Measurements from ENCODE around the gene RNASET2. TPM values are rescaled to one million over a fixed set of nuclear protein-coding genes. Genes with fewer than 3 reads are reported as not detected.

RNASET2 gene
- total and polyA plus RNA-seq, 8 donors, result 38.1 to 68.5 (median 47.0) TPM

DNA sequence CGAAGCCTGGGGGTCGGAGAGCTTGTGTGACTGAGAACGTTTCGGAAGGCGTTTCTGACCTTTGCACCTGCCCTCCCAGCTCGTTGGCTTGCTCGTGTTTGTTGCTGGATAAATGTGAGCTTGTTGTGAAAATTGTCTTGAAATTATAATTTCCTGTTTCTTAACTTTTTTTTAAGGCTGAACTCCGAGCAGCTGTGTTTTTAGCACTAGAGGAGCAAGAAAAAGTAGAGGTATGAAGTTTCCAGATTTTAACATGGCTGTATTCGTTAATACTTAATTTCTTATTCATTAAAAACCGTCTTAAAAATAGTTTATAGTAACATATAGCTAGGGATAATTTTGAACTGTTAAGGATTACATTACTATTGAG, 43.5 kb upstream of the RNASET2 start:
- ATAC-seq, result no peak
- TF ChIP-seq, protein P1, sequence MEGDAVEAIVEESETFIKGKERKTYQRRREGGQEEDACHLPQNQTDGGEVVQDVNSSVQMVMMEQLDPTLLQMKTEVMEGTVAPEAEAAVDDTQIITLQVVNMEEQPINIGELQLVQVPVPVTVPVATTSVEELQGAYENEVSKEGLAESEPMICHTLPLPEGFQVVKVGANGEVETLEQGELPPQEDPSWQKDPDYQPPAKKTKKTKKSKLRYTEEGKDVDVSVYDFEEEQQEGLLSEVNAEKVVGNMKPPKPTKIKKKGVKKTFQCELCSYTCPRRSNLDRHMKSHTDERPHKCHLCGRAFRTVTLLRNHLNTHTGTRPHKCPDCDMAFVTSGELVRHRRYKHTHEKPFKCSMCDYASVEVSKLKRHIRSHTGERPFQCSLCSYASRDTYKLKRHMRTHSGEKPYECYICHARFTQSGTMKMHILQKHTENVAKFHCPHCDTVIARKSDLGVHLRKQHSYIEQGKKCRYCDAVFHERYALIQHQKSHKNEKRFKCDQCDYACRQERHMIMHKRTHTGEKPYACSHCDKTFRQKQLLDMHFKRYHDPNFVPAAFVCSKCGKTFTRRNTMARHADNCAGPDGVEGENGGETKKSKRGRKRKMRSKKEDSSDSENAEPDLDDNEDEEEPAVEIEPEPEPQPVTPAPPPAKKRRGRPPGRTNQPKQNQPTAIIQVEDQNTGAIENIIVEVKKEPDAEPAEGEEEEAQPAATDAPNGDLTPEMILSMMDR (IDR thresholded peaks at IDR 0.05), result no peak
- peak in 1 of 4 donors; percentile 20 for DNase-seq
- peak overlapping the region; percentile 64 to 84 for H3K27ac ChIP-seq
- H3K27me3 ChIP-seq, result no peaks in the 10 kb centered on the region
- intact Hi-C loops (cut with DNase I), result loop anchor here in 1 of 2 donors (10.0 kb wide), 1 partner anchor 215 kb away; no protein-coding TSS in a partner anchor
- no peaks in the 10 kb centered on the region for H3K36me3 ChIP-seq
- no peaks in the 10 kb centered on the region for H3K9me3 ChIP-seq
- H3K4me1 ChIP-seq, result peaks cover 7 to 40% of the 10 kb centered on the region in 2 donors
- peak overlapping the region; percentile 90 to 99 for H3K4me3 ChIP-seq

DNA sequence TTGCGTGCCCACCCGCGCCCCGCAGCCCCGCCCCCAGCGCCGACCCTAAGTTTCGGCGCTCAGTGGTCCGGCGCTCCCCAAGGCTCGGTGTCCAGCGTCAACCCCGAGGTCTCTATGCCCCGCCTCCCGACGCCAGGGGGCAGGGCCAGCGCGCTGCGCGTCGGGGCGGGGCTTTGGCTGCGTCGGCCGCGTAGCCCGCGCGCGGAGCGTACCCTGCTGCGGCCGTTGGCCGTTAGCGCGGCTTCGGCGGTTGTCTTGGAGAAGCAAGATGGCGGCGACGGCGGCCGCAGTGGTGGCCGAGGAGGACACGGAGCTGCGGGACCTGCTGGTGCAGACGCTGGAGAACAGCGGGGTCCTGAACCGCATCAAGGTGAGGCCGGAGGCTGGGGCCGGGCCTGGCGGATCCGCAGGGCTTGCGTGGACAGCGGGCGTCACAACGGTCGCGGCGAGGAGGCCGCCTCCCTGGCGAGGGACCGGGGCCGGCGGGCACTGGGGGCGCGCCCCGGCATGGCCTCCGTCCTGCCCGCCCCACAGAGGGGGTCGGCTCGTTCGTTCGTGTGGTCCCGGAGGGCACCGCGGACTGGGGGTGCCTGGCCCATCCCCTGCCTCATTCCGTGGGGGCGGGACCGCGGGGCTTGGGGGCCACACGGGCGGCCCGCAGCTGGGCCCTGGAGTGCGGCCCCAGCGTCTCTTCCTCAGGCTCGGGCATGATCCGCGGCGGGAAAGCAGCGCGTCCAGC, 43.0 kb upstream of the RNASET2 start, which contains the start of gene CEP43:
Gene CEP43, plus strand, starts transcription at position 253 of the 739 bp plus-strand sequence. Its CDS starts 16 bp downstream, at position 269.
- intact Hi-C loops (cut with DNase I), result loop anchor here in 1 of 2 donors (10.0 kb wide), 1 partner anchor 215 kb away; no protein-coding TSS in a partner anchor
- TF ChIP-seq, protein P1 (IDR thresholded peaks at IDR 0.05), result peak in 1 of 2 donors; percentile 42
- peak within 1 kb of the TSS; percentile 64 to 84 for H3K27ac ChIP-seq

DNA sequence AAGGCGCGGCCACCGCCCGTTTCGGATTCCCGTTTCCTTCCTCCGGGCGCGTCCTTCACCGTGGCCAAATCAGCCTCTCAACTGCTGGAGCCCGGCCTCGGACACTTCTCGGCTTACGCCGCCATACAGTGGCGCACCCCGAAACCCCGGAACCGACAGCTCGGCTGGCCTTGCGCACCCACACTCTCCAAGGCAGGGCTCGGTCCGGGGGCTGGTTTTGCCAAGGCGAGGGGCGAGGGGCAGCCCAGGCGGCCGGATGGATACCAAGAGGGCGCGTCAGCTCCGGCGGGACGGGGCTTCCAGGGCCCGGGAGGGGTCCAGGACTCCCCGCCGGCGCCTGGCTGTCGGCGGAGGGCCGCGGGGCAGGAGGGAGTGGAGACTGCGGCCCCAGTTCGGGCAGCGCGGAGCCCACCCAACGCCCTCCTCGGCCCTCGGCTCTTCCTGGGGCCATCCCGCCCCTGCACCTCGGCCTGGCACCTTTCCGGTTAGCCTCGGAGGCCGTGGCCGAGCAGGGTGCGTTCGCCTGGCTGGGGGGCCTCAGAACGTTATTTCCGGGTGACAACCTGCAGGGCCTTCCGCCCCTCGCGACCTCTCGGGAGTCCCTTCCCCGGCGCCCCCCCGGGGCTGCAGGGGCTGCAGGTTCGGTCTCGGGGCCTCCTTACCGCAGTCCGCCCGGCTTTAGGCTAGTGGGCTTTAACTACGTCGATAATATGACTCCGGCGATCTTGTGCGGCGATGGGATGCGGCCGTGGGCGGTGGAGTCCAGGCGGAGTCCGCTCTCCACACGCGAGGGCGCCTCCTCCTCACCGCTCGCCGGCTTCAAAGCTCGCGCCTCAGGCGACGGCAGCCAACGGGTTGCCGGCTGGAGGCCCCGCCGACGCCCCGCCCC, 42.1 kb upstream of the RNASET2 start:
- Histone ChIP-seq H3K9me3 (no peaks in the 10 kb centered on the region), H3K27me3 (no peaks in the 10 kb centered on the region), H3K4me3 (peak overlapping the region; percentile 67 to 99), H3K27ac (peak overlapping the region; percentile 64 to 84), H3K4me1 (peaks cover 7 to 40% of the 10 kb centered on the region in 2 donors), H3K36me3 (no peaks in the 10 kb centered on the region)
- DNase-seq (peak in 3 of 4 donors; percentile 10 to 85 (median 57)), ATAC-seq (peak; percentile 6)
- intact Hi-C loops (cut with DNase I), result loop anchor here in 1 of 2 donors (10.0 kb wide), 1 partner anchor 214 kb away; no protein-coding TSS in a partner anchor
- TF ChIP-seq, protein P1 (IDR thresholded peaks at IDR 0.05), result no peak

More for the DNA sequence above, 43.0 kb upstream of the RNASET2 start, which contains the start of gene CEP43:
- H3K9me3 ChIP-seq, result no peaks in the 10 kb centered on the region
- H3K36me3 ChIP-seq, result no peaks in the 10 kb centered on the region
- DNase-seq (peak; percentile 95 to 99 (median 97)), ATAC-seq (peak; percentile 97)
- no peaks in the 10 kb centered on the region for H3K27me3 ChIP-seq
- H3K4me3 ChIP-seq, result peak within 1 kb of the TSS; percentile 90 to 99
- peaks cover 7 to 40% of the 10 kb centered on the region in 2 donors for H3K4me1 ChIP-seq

DNA sequence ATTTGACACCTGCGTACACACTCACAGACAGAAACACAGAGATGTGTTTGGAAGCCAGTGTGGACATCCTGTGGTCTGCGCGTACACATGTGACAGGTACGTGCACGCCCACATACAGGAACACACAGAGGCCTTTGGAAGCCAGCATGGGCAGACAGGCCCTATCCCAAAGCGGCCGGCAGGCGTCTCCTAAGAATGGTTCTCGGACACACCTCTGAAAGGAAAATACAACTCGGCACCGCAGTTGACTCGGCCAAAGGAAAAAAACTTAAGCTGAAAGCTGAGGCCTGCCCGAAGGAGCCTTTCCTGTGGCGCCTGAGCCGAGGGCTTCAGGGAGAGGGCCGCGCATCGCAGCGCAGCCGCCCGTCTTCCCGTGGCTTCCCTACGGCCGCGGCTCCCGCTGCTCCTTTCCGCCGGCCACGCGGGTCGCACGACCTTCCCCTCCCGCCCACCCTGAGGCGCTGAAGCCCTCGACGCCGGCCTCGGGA, 41.5 kb upstream of the RNASET2 start:
- intact Hi-C loops (cut with DNase I), result loop anchor here in 1 of 2 donors (10.0 kb wide), 1 partner anchor 213 kb away; no protein-coding TSS in a partner anchor
- Histone ChIP-seq H3K27ac (peak overlapping the region; percentile 46 to 84), H3K4me3 (peak overlapping the region; percentile 67 to 99), H3K36me3 (no peaks in the 10 kb centered on the region), H3K9me3 (no peaks in the 10 kb centered on the region), H3K27me3 (no peaks in the 10 kb centered on the region), H3K4me1 (peaks cover 7 to 40% of the 10 kb centered on the region in 2 donors)
- DNase-seq (peak; percentile 36 to 87 (median 66)), ATAC-seq (peak; percentile 46)
- TF ChIP-seq, protein P1 (IDR thresholded peaks at IDR 0.05), result peak; percentile 31 to 49
